Measurements from ENCODE around the gene U2SURP.

The U2SURP gene

DNA sequence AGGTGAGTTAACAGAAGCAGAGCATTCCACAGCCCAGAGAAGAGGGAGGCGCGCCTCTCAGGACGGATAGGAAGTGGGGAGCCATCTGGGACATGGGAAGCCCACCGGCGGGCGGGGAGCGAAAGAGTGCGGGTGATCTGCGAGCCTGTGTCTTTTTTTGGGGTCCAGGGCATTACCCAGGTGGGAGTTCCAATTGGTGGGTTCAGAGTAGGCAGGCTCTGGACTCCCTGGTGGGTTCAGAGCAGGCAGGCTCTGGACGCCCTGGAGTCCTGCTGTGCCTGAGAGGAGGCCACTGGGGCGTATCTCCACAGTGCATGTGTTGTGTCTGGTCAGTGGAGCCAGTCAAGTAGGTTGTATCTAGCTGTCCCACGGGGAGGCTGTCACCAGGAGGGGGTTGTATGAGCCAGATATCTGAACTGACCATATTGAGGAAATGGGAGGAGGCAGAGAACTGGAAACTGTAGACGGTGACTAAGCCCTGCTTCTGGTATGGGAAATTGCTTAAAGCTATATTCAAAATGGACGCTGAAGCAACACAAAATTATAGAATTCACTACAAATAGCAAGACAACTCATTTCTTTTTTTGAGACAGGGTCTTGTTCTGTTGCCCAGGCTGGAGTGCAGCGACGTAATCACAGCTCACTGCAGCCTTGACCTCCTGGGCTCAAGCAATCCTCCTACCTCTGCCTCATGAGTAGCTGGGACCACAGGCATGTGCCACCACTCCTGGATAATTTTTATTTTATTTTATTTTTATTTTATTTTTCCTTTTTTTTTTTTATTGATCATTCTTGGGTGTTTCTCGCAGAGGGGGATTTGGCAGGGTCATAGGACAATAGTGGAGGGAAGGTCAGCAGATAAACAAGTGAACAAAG lies 83.7 kb downstream of the U2SURP start:
- Histone ChIP-seq H3K27me3 (ENCODE audit: insufficient read depth, low read length) (no peaks in the 10 kb centered on the region), H4K8ac (ENCODE audit: low read depth, low read length) (no peak overlapping the region), H3K36me3 (ENCODE audit: control insufficient read depth in 1 of 2, insufficient read depth in 2 of 2, low read length in 2 of 2) (no peaks in the 10 kb centered on the region), H2AFZ (ENCODE audit: insufficient read depth, low read length, poor library complexity) (no peak overlapping the region), H2BK5ac (ENCODE audit: low read depth, low read length, poor library complexity) (no peak overlapping the region), H3K4ac (ENCODE audit: low read depth, low read length) (no peak overlapping the region), H3K4me1 (ENCODE audit: control insufficient read depth in 1 of 2, insufficient read depth in 2 of 2, low read length in 2 of 2) (peaks cover 0 to 2% of the 10 kb centered on the region in 2 experiments), H3K23ac (ENCODE audit: low read length) (no peak overlapping the region), H3K9me3 (ENCODE audit: insufficient read depth, low read depth, low read length) (peaks cover 6% of the 10 kb centered on the region), H4K91ac (ENCODE audit: low read depth, low read length) (no peak overlapping the region), H3K79me1 (ENCODE audit: low read length) (no peaks in the 10 kb centered on the region), H2BK120ac (ENCODE audit: insufficient read depth, low read length, poor library complexity) (no peak overlapping the region), H2AK5ac (ENCODE audit: low read length) (no peak overlapping the region), H3K27ac (ENCODE audit: low read depth, low read length) (no peak overlapping the region), H3K18ac (ENCODE audit: low read length) (no peak overlapping the region), H3K9ac (ENCODE audit: low read length) (no peak overlapping the region), H3K4me3 (ENCODE audit: low read depth, low read length) (no peak overlapping the region), H4K12ac (ENCODE audit: low read depth, low read length) (no peak overlapping the region), H3K14ac (ENCODE audit: low read length) (no peak overlapping the region), H2BK12ac (ENCODE audit: low read length) (no peak overlapping the region), H3K4me2 (ENCODE audit: low read length) (no peak overlapping the region), H3K79me2 (ENCODE audit: control insufficient read depth, insufficient read depth, low read length, poor library complexity) (no peaks in the 10 kb centered on the region)
- no CpG with 5 or more reads among the region's 17 CpGs for WGBS (ENCODE audit: extremely low coverage, insufficient coverage, insufficient read length)
- peak; percentile 6 to 23 for DNase-seq

DNA sequence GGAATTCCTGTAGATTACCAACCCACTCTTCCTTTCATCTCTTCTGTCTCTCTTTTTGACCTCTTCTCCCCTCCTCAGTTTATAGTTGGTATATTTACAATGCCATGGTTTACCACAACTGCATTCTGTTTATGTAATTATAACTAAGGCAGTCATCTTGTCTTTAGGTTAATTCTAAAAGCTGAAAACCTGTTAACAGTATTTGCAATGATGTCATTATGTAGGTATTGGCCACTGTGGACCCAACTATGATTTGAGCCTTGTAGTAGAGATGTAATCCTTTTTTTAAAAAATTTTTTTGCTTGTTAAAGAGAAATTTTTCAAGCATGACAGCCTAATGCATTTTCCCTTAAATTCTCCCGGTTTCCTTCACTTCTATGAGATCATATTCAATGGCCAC lies 87.5 kb downstream of the U2SURP start:
- no peak overlapping the region for H4K91ac ChIP-seq (ENCODE audit: low read depth, low read length)

DNA sequence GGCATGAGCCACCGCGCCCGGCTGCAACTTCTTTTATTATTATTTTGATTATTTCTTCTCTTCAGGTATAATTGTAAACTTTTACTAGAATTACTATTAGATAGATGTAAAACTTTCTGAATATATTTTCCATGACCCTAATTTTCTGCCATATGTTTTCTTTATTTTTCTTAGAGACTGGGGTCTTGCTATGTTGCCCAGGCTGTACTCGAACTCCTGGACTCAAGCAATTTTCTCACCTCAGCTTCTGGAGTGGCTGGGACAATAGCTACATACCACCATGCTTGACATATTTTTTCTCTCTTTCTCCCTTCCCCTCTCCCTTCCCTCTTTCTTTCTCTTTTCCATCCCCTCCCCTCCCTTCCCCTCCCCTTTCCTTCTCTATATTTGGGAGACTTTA lies 88.6 kb downstream of the U2SURP start:
- H2AK5ac ChIP-seq (ENCODE audit: low read length) = no peak overlapping the region
- peaks cover 0 to 1% of the 10 kb centered on the region in 2 experiments for H3K4me1 ChIP-seq (ENCODE audit: control insufficient read depth in 1 of 2, insufficient read depth in 2 of 2, low read length in 2 of 2)
- peaks cover 3% of the 10 kb centered on the region for H3K9me3 ChIP-seq (ENCODE audit: insufficient read depth, low read depth, low read length)
- H4K12ac ChIP-seq (ENCODE audit: low read depth, low read length) = no peak overlapping the region
- H2BK12ac ChIP-seq (ENCODE audit: low read length) = no peak overlapping the region
- H2AFZ ChIP-seq (ENCODE audit: insufficient read depth, low read length, poor library complexity) = no peak overlapping the region
- no peaks in the 10 kb centered on the region for H3K79me1 ChIP-seq (ENCODE audit: low read length)
- no peak overlapping the region for H3K14ac ChIP-seq (ENCODE audit: low read length)
- no peak overlapping the region for H4K8ac ChIP-seq (ENCODE audit: low read depth, low read length)
- no peak overlapping the region for H2BK5ac ChIP-seq (ENCODE audit: low read depth, low read length, poor library complexity)
- H4K91ac ChIP-seq (ENCODE audit: low read depth, low read length) = no peak overlapping the region
- no peak overlapping the region for H3K23ac ChIP-seq (ENCODE audit: low read length)
- no peak overlapping the region for H3K4me2 ChIP-seq (ENCODE audit: low read length)
- no peak overlapping the region for H3K18ac ChIP-seq (ENCODE audit: low read length)
- no peak overlapping the region for H3K4ac ChIP-seq (ENCODE audit: low read depth, low read length)
- no CpG with 5 or more reads among the region's 4 CpGs for WGBS (ENCODE audit: extremely low coverage, insufficient coverage, insufficient read length)
- H3K27ac ChIP-seq (ENCODE audit: low read depth, low read length) = no peak overlapping the region
- no peak overlapping the region for H3K9ac ChIP-seq (ENCODE audit: low read length)
- H3K79me2 ChIP-seq (ENCODE audit: control insufficient read depth, insufficient read depth, low read length, poor library complexity) = no peaks in the 10 kb centered on the region
- H3K4me3 ChIP-seq (ENCODE audit: low read depth, low read length) = no peak overlapping the region
- no peak overlapping the region for H2BK120ac ChIP-seq (ENCODE audit: insufficient read depth, low read length, poor library complexity)
- H3K27me3 ChIP-seq (ENCODE audit: insufficient read depth, low read length) = no peaks in the 10 kb centered on the region
- H3K36me3 ChIP-seq (ENCODE audit: control insufficient read depth in 1 of 2, insufficient read depth in 2 of 2, low read length in 2 of 2) = no peaks in the 10 kb centered on the region
- DNase-seq = no peak

More for the DNA sequence above, 87.5 kb downstream of the U2SURP start:
- Histone ChIP-seq H2BK12ac (ENCODE audit: low read length) (no peak overlapping the region), H3K4me2 (ENCODE audit: low read length) (no peak overlapping the region), H2AK5ac (ENCODE audit: low read length) (no peak overlapping the region), H3K18ac (ENCODE audit: low read length) (no peak overlapping the region), H3K4me1 (ENCODE audit: control insufficient read depth in 1 of 2, insufficient read depth in 2 of 2, low read length in 2 of 2) (peaks cover 0 to 2% of the 10 kb centered on the region in 2 experiments), H3K4ac (ENCODE audit: low read depth, low read length) (no peak overlapping the region), H3K27ac (ENCODE audit: low read depth, low read length) (no peak overlapping the region), H3K36me3 (ENCODE audit: control insufficient read depth in 1 of 2, insufficient read depth in 2 of 2, low read length in 2 of 2) (no peaks in the 10 kb centered on the region), H4K8ac (ENCODE audit: low read depth, low read length) (no peak overlapping the region), H3K9ac (ENCODE audit: low read length) (no peak overlapping the region), H2BK120ac (ENCODE audit: insufficient read depth, low read length, poor library complexity) (no peak overlapping the region), H3K27me3 (ENCODE audit: insufficient read depth, low read length) (no peaks in the 10 kb centered on the region), H3K79me2 (ENCODE audit: control insufficient read depth, insufficient read depth, low read length, poor library complexity) (no peaks in the 10 kb centered on the region), H3K4me3 (ENCODE audit: low read depth, low read length) (no peak overlapping the region), H3K79me1 (ENCODE audit: low read length) (no peaks in the 10 kb centered on the region), H3K23ac (ENCODE audit: low read length) (no peak overlapping the region), H2AFZ (ENCODE audit: insufficient read depth, low read length, poor library complexity) (no peak overlapping the region), H3K14ac (ENCODE audit: low read length) (no peak overlapping the region), H4K12ac (ENCODE audit: low read depth, low read length) (no peak overlapping the region), H3K9me3 (ENCODE audit: insufficient read depth, low read depth, low read length) (peaks cover 7% of the 10 kb centered on the region), H2BK5ac (ENCODE audit: low read depth, low read length, poor library complexity) (no peak overlapping the region)
- WGBS (ENCODE audit: extremely low coverage, insufficient coverage, insufficient read length) = no CpG with 5 or more reads among the region's 1 CpG
- DNase-seq = no peak

DNA sequence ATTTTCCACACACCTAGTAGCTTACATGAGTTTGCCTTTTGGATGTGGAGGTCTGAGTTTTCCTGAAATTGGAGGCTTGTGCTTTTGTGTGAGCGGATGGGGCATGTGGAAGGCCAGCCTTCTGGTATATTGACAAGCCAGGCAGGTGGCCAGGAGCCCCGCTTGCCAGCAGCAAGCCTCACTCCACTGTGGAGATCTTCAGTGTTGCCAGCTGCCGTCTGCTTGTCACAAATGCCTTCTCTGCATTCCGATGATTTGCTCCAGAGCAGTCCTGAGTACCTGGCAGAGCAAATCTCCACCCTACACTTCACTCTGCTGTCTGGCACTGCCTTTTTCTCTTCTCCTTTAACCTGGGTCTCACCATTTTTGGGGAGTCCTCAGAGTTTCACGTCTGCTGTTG lies 89.1 kb downstream of the U2SURP start:
- no peak overlapping the region for H3K4me3 ChIP-seq (ENCODE audit: low read depth, low read length)
- H3K9me3 ChIP-seq (ENCODE audit: insufficient read depth, low read depth, low read length) = peaks cover 7% of the 10 kb centered on the region
- no CpG with 5 or more reads among the region's 5 CpGs for WGBS (ENCODE audit: extremely low coverage, insufficient coverage, insufficient read length)
- no peaks in the 10 kb centered on the region for H3K79me2 ChIP-seq (ENCODE audit: control insufficient read depth, insufficient read depth, low read length, poor library complexity)
- no peak overlapping the region for H3K23ac ChIP-seq (ENCODE audit: low read length)
- H2BK5ac ChIP-seq (ENCODE audit: low read depth, low read length, poor library complexity) = no peak overlapping the region
- H2AK5ac ChIP-seq (ENCODE audit: low read length) = no peak overlapping the region
- no peaks in the 10 kb centered on the region for H3K79me1 ChIP-seq (ENCODE audit: low read length)
- no peak overlapping the region for H3K18ac ChIP-seq (ENCODE audit: low read length)
- no peaks in the 10 kb centered on the region for H3K36me3 ChIP-seq (ENCODE audit: control insufficient read depth in 1 of 2, insufficient read depth in 2 of 2, low read length in 2 of 2)
- DNase-seq = no peak
- no peak overlapping the region for H4K12ac ChIP-seq (ENCODE audit: low read depth, low read length)
- H2BK12ac ChIP-seq (ENCODE audit: low read length) = no peak overlapping the region
- H4K91ac ChIP-seq (ENCODE audit: low read depth, low read length) = no peak overlapping the region
- no peaks in the 10 kb centered on the region for H3K27me3 ChIP-seq (ENCODE audit: insufficient read depth, low read length)
- H3K4me2 ChIP-seq (ENCODE audit: low read length) = no peak overlapping the region
- H4K8ac ChIP-seq (ENCODE audit: low read depth, low read length) = no peak overlapping the region
- no peak overlapping the region for H3K4ac ChIP-seq (ENCODE audit: low read depth, low read length)
- no peak overlapping the region for H2BK120ac ChIP-seq (ENCODE audit: insufficient read depth, low read length, poor library complexity)
- H3K14ac ChIP-seq (ENCODE audit: low read length) = no peak overlapping the region
- H3K4me1 ChIP-seq (ENCODE audit: control insufficient read depth in 1 of 2, insufficient read depth in 2 of 2, low read length in 2 of 2) = no peaks in the 10 kb centered on the region
- H3K9ac ChIP-seq (ENCODE audit: low read length) = no peak overlapping the region
- no peak overlapping the region for H2AFZ ChIP-seq (ENCODE audit: insufficient read depth, low read length, poor library complexity)
- H3K27ac ChIP-seq (ENCODE audit: low read depth, low read length) = no peak overlapping the region
